B cell (primary cell): ENCODE measurements around the gene NEK11. TPM values are rescaled to one million over a fixed set of nuclear protein-coding genes. Genes with fewer than 3 reads are reported as not detected.

ENCODE experiments used
- ATAC-seq: fragments of 200-7000 bp; cut with Tn5 transposase; one replicate; pipeline ENCODE4 v1.10.0; 2021; ENCODE audit warnings: low read depth, mild to moderate bottlenecking, moderate number of reproducible peaks, moderate library complexity
- CTCF ChIA-PET: fragments of 350-600 bp; sonication (Branson Sonifier 250); formaldehyde crosslinking; loops from one replicate; lab custom pipeline; 2021; ENCODE audit warnings: antibody characterized with exemption, inconsistent platforms; lab: Charles Lee
- POLR2A ChIA-PET: fragments of 350-600 bp; sonication (Branson Sonifier 250); formaldehyde crosslinking; loops from one replicate; lab custom pipeline; 2021; ENCODE audit warnings: antibody characterized with exemption; lab: Charles Lee
- DNase-seq: peaks from one replicate; pipeline ENCODE4 v3.0.0; 2013
- H2AFZ ChIP-seq: 2 replicates; pipeline ENCODE4 v1.6.1; 2012; ENCODE audit warnings: mild to moderate bottlenecking, low read depth, low read length; ENCODE audit not compliant: insufficient read depth, poor library complexity, severe bottlenecking
- H3K27ac ChIP-seq, 2 donors: 1 replicate in 1 of 2; 2 replicates in 1 of 2; pipeline ENCODE4 v1.5.1; 2012 to 2013; ENCODE audit warnings: low read length in 2 of 2, mild to moderate bottlenecking in 2 of 2, moderate library complexity in 1 of 2
- H3K27me3 ChIP-seq, 4 experiments: fragments of 200-600 bp in 1 of 4; sonication (generic) in 1 of 4; replicated peaks in 1 of 4; 1 replicate in 2 of 4; 2 replicates in 2 of 4; pipeline versions ENCODE4 v1.6.1 to v1.7.0; 2013 to 2016; ENCODE audit warnings: low read length in 3 of 4, mild to moderate bottlenecking in 2 of 4, mixed read lengths in 1 of 4, moderate library complexity in 1 of 4; ENCODE audit not compliant: insufficient read depth in 4 of 4, control insufficient read depth in 3 of 4; ENCODE audit errors: control extremely low read depth in 1 of 4
- H3K36me3 ChIP-seq, 2 experiments: replicated peaks in 1 of 2; 1 replicate in 1 of 2; 2 replicates in 1 of 2; pipeline versions ENCODE4 v1.6.1 to v1.7.1; 2013; ENCODE audit warnings: low read length in 1 of 2; ENCODE audit not compliant: insufficient read depth in 2 of 2, control insufficient read depth in 1 of 2; ENCODE audit errors: control extremely low read depth in 1 of 2, extremely low read depth in 1 of 2
- H3K4me1 ChIP-seq, 2 donors: fragments of 200-600 bp in 1 of 2; sonication (generic) in 1 of 2; 1 replicate in 1 of 2; 2 replicates in 1 of 2; pipeline versions ENCODE4 v1.5.1 to v1.6.1; 2013 to 2017; ENCODE audit warnings: low read length in 2 of 2; ENCODE audit not compliant: control insufficient read depth in 2 of 2, insufficient read depth in 2 of 2
- H3K4me2 ChIP-seq: replicated peaks from 2 replicates; pipeline ENCODE3; 2012; ENCODE audit warnings: mild to moderate bottlenecking, low read depth, low read length; ENCODE audit not compliant: poor library complexity, severe bottlenecking
- H3K4me3 ChIP-seq, 5 experiments: fragments of 200-600 bp in 1 of 5; sonication (generic) in 1 of 5; 1 replicate in 3 of 5; 2 replicates in 2 of 5; pipeline versions ENCODE4 v1.5.1 to v1.7.0; 2011 to 2016; ENCODE audit warnings: low read length in 4 of 5, mild to moderate bottlenecking in 4 of 5, low read depth in 2 of 5, control low read depth in 1 of 5, moderate library complexity in 1 of 5; ENCODE audit not compliant: insufficient read depth in 1 of 5; ENCODE audit errors: control extremely low read depth in 1 of 5, extremely low read depth in 1 of 5
- H3K79me2 ChIP-seq: fragments of 200-600 bp; sonication (generic); one replicate; pipeline ENCODE4 v1.6.0; 2016; ENCODE audit warnings: low read length; ENCODE audit not compliant: control insufficient read depth, insufficient read depth
- H3K9ac ChIP-seq: fragments of 200-600 bp; sonication (generic); 2 replicates; pipeline ENCODE4 v1.6.1; 2017; ENCODE audit warnings: mild to moderate bottlenecking, low read length, moderate library complexity
- H3K9me3 ChIP-seq, 3 donors: one replicate each; pipeline versions ENCODE4 v1.6.1 to v1.7.1; 2013; ENCODE audit warnings: low read length in 2 of 3; ENCODE audit not compliant: control insufficient read depth in 2 of 3, insufficient read depth in 1 of 3; ENCODE audit errors: control extremely low read depth in 1 of 3
- H4K20me1 ChIP-seq: 2 replicates; pipeline ENCODE4 v1.6.0; 2012; ENCODE audit warnings: mild to moderate bottlenecking, low read length; ENCODE audit not compliant: insufficient read depth, control insufficient read depth, poor library complexity, severe bottlenecking
- H3K27ac Mint-ChIP-seq: one replicate; pipeline ENCODE4 v1.8.0; 2021; ENCODE audit warnings: mixed read lengths
- H3K27me3 Mint-ChIP-seq: one replicate; pipeline ENCODE4 v1.8.0; 2021; ENCODE audit warnings: mixed read lengths
- H3K4me1 Mint-ChIP-seq: one replicate; pipeline ENCODE4 v1.8.0; 2021; ENCODE audit warnings: mixed read lengths
- H3K4me3 Mint-ChIP-seq: one replicate; pipeline ENCODE4 v1.8.0; 2021; ENCODE audit warnings: mixed read lengths
- H3K9me3 Mint-ChIP-seq: one replicate; pipeline ENCODE4 v1.8.0; 2022; ENCODE audit warnings: mixed read lengths; ENCODE audit not compliant: insufficient read depth
- CTCF ChIP-seq: fragments of 200-600 bp; IDR thresholded peaks from one replicate; pipeline ENCODE4 v1.8.0; 2022; ENCODE audit warnings: antibody characterized with exemption, mild to moderate bottlenecking
- EZH2 ChIP-seq: IDR thresholded peaks from 2 replicates; pipeline ENCODE4 v1.6.1; 2012; ENCODE audit warnings: borderline replicate concordance, low read depth, mild to moderate bottlenecking, moderate library complexity, low read length; ENCODE audit not compliant: insufficient read depth, poor library complexity, severe bottlenecking
- WGBS: methylation state at CpG from one replicate; pipeline ENCODE4 v1.1.5; 2013; ENCODE audit warnings: missing lambda C conversion rate; ENCODE audit not compliant: insufficient coverage; 5-methylcytosine and 5-hydroxymethylcytosine counted together
- intact Hi-C: fragments of 100-400 bp; cut with micrococcal nuclease; formaldehyde crosslinking; loops from one replicate; pipeline ENCODE4 v1.10.0; 2022
- polyA plus RNA-seq: library from polyadenylated mRNA; depleted of rRNA; stranded (reverse); fragments of >200 nt; gene quantifications from 2 replicates; pipeline ENCODE4 v1.2.3, GENCODE V29; 2012
- total RNA-seq, 2 donors: library from RNA; stranded (reverse); fragments of 120-200 nt in 1 of 2; gene quantifications; 1 replicate in 1 of 2; 2 replicates in 1 of 2; pipeline versions ENCODE4 v1.2.3 to v1.2.4, GENCODE V29; 2013 to 2022

NEK11 gene
- total and polyA plus RNA-seq, 2 donors (not counting 1 experiment from before 2014, with no cell fraction given), result 1.00 to 7.7 TPM

- DNase-seq, result no peak
- H3K9me3 Mint-ChIP-seq, result no peaks in the 10 kb centered on the region
- H3K27ac Mint-ChIP-seq, result no peak overlapping the region
- Histone ChIP-seq H2AFZ (no peak overlapping the region), H3K4me3 (no peak overlapping the region), H3K9me3 (no peaks in the 10 kb centered on the region), H4K20me1 (no peaks in the 10 kb centered on the region), H3K9ac (no peak overlapping the region), H3K27me3 (no peaks in the 10 kb centered on the region), H3K79me2 (no peaks in the 10 kb centered on the region), H3K27ac (no peak overlapping the region), H3K4me1 (peaks cover 4 to 6% of the 10 kb centered on the region in 2 donors), H3K36me3 (no peaks in the 10 kb centered on the region), H3K4me2 (no peak overlapping the region)
- TF ChIP-seq CTCF, result no peak
- no peak for TF ChIP-seq EZH2
- CTCF ChIA-PET, result no interaction called here
- WGBS, result 98% methylated on average over 4 of the region's 4 CpGs
- no peak for ATAC-seq
- intact Hi-C loops, result no loop called here
- POLR2A ChIA-PET, result no interaction called here
- no peak overlapping the region for H3K4me3 Mint-ChIP-seq
- no peaks in the 10 kb centered on the region for H3K27me3 Mint-ChIP-seq
- H3K4me1 Mint-ChIP-seq, result peaks cover 15% of the 10 kb centered on the region
Observed at GRCh38 chr3:131349946-131350347, 323.3 kb downstream of the NEK11 start.

GRCh38 chr3:131350506-131350905 lies 323.8 kb downstream of the NEK11 start:
- intact Hi-C loops, result no loop called here
- peaks cover 15% of the 10 kb centered on the region for H3K4me1 Mint-ChIP-seq
- H3K9me3 Mint-ChIP-seq, result no peaks in the 10 kb centered on the region
- POLR2A ChIA-PET, result no interaction called here
- H3K9ac ChIP-seq, result no peak overlapping the region
- no peak overlapping the region for H2AFZ ChIP-seq
- CTCF ChIA-PET, result no interaction called here
- no peaks in the 10 kb centered on the region for H4K20me1 ChIP-seq
- H3K27me3 Mint-ChIP-seq, result no peaks in the 10 kb centered on the region
- DNase-seq (no peak), ATAC-seq (no peak)
- TF ChIP-seq CTCF (no peak), EZH2 (no peak)
- no peak overlapping the region for H3K4me2 ChIP-seq
- H3K27me3 ChIP-seq, result no peaks in the 10 kb centered on the region
- H3K4me3 Mint-ChIP-seq, result no peak overlapping the region
- WGBS, result no CpG with 5 or more reads among the region's 1 CpG
- H3K79me2 ChIP-seq, result no peaks in the 10 kb centered on the region
- no peaks in the 10 kb centered on the region for H3K36me3 ChIP-seq
- no peak overlapping the region for H3K4me3 ChIP-seq
- H3K4me1 ChIP-seq, result peaks cover 4 to 6% of the 10 kb centered on the region in 2 donors
- no peaks in the 10 kb centered on the region for H3K9me3 ChIP-seq
- no peak overlapping the region for H3K27ac ChIP-seq
- no peak overlapping the region for H3K27ac Mint-ChIP-seq
